Epithelial cell of proximal tubule (primary cell): ENCODE data around the gene ANKRD52. TPM values are rescaled to one million over a fixed set of nuclear protein-coding genes. Genes with fewer than 3 reads are reported as not detected.

Source experiments
- DNase-seq: peaks from one replicate; pipeline ENCODE4 v3.0.0-alpha.2; 2011; ENCODE audit warnings: low read depth
- H3K4me3 ChIP-seq: 2 replicates; pipeline ENCODE4 v1.5.1; 2011; ENCODE audit warnings: low read depth, mild to moderate bottlenecking, low read length
- total RNA-seq: library from RNA; depleted of rRNA; stranded (reverse); fragments of >200 nt; gene quantifications from 2 replicates; pipeline ENCODE4 v1.2.3, GENCODE V29; 2015
- TF ChIP-seq, protein P1 (sequence below): conservative IDR thresholded peaks from 2 replicates; pipeline ENCODE4 v1.5.1; 2012; ENCODE audit warnings: low read depth, mild to moderate bottlenecking, low read length

ANKRD52 gene
- total RNA-seq, 1 donor from 2014 or later: 29.6 TPM

DNA sequence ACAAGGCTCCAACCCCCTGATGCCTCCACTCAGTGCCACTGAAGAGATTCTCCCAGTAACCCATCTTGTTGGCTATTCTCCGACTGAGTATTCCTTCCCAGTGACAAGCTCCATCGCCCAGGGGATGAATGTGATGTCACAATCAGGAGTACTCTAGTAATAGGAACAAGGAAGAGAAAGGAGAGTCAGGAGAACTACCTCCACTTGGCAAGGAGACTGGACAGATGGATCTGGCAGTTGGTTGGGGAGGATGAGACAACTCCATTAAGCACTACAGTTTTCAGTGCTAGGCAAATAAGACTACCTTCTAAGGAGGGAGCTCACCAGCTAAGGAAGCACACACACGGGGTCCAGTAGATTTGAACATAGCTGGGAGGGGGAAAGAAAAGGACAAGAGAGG is 41.7 kb downstream of the ANKRD52 start:
- TF ChIP-seq, protein P1, sequence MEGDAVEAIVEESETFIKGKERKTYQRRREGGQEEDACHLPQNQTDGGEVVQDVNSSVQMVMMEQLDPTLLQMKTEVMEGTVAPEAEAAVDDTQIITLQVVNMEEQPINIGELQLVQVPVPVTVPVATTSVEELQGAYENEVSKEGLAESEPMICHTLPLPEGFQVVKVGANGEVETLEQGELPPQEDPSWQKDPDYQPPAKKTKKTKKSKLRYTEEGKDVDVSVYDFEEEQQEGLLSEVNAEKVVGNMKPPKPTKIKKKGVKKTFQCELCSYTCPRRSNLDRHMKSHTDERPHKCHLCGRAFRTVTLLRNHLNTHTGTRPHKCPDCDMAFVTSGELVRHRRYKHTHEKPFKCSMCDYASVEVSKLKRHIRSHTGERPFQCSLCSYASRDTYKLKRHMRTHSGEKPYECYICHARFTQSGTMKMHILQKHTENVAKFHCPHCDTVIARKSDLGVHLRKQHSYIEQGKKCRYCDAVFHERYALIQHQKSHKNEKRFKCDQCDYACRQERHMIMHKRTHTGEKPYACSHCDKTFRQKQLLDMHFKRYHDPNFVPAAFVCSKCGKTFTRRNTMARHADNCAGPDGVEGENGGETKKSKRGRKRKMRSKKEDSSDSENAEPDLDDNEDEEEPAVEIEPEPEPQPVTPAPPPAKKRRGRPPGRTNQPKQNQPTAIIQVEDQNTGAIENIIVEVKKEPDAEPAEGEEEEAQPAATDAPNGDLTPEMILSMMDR: no peak
- no peak for DNase-seq
- H3K4me3 ChIP-seq: no peak overlapping the region

DNA sequence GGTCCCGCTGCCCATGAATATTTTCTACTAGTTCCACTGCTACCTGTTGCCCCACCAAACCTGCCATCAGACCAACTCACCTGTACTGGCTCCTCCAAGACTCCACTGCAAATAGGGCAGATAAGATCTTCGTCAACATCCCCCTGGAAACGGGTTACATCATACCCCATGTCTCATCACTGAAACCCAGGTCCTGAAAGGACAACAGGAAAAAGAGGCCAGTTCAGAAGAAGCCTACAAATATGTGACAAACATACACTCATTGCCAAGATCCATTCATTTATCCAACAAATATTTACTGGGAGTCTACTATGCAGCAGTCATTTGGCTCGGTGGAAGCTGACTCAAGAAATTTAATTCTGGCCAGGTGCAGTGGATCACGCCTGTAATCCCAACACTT is 44.3 kb downstream of the ANKRD52 start:
- H3K4me3 ChIP-seq: no peak overlapping the region
- TF ChIP-seq, protein P1: no peak
- no peak for DNase-seq

DNA sequence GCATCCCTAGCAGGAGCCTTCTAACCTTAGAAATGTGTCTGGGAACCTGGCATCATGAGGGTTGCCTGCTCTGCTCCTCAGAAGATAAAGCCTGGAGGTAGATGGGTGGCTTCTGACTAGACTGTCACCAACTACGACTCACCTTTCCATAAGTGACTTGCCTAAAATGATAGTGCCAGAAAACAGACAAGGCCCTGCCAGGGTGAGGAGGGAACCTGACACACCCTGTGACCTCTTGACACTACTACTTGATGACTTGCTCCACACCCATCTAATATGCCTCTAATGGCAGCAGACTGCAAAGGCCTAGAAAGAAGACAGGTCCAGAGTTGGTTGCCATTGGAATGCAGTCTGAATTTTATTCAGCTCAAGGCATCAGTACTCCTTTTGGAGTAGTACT is 45.8 kb downstream of the ANKRD52 start:
- DNase-seq: no peak
- TF ChIP-seq, protein P1: no peak
- no peak overlapping the region for H3K4me3 ChIP-seq

DNA sequence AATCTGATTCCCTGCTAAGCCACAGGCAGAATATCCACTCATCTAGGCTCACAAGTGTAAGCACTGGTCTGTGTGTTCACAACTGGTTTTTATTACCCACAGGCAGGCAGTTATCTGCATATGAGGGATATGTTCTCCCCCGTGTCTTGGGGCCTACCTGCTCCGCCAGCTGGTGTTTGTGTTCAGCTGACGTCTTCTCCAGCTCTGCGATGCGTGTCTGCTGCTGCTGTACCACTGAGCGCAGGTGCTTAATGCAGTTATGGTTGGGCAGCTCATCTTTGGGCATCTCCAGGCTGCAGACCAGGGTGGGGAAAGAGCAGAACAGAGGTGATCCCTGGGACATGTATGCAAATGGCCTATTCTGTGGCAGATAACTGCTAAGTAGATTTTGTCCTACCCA is 50.2 kb downstream of the ANKRD52 start:
- no peak overlapping the region for H3K4me3 ChIP-seq
- DNase-seq: no peak
- TF ChIP-seq, protein P1: no peak

DNA sequence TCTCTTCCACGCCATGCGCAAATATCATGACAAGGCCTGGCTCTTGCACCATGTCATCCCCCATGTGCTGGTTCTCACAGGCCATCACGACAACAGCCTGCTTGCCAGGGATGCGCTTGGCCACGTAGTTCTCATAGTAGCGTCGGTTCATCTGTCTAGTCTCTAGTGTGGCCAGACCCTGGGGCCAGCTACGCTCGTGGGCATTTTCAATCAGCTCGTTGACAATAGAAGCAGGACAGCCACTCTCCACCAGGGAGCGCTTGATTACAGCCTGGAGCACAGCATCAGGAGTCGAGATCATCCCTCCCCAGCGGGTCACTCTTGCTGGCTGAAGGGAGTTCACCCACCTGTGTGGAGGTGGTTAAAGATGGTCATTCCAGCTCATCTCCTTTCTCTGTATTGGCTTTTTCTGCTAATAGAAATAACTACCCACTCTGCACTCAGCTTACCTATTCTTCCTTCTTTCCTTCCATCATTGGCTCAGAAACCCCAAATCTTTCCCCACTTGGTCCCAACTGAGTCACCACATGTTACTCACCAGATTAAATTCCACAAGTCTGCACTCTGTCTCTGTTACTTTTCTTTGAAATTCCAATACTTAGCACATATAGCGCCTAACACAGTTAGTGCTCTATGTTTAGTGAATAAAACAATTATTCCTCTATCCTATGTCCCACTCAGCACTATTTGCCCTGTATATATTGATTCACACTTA is 51.6 kb downstream of the ANKRD52 start:
- H3K4me3 ChIP-seq: no peak overlapping the region
- TF ChIP-seq, protein P1: peak; percentile 77
- DNase-seq: no peak

DNA sequence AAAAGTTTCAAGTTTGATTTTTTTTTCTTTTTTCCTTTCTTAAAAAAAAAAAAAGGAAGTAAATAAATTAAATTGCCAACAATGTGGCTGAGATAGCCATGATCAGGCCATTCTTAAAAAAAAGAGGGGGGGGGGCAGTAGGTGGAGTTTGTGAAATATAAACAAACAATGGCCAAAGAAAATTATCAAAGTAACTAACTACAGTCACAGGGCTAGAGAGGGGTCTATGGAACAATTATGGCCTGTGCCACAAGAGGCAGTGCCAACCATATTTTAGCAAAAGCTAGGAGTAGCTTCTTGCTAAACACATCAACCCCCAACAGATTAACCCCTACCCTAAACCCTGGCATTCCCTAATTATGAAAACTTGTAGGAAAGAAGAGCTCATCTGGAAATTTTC is 52.7 kb downstream of the ANKRD52 start:
- no peak overlapping the region for H3K4me3 ChIP-seq
- TF ChIP-seq, protein P1: no peak
- DNase-seq: no peak

DNA sequence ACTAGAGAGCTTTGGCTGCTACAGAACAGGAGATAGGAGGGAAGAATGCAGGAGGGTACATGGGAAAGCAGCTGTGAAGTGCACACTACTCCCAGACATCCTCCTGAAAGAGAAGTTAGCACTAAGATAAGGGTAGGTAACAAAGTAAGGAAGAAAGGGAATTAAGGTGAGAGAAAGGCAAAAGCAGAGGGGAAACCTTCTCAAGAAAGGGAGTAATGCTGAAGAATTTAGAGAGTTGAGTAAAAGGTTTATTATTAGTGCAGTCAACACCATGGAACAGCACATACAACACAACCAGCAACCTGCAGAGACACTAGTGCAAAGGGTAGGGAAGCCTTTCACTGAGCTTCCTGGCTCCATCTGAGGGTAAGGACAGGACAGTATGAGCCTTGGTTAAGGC is 53.9 kb downstream of the ANKRD52 start:
- DNase-seq: no peak
- TF ChIP-seq, protein P1: no peak
- H3K4me3 ChIP-seq: no peak overlapping the region
